Hair follicle dermal papilla cell (primary cell): ENCODE measurements around the gene MOSPD3. TPM values are rescaled to one million over a fixed set of nuclear protein-coding genes. Genes with fewer than 3 reads are reported as not detected.

Experiments used
- small RNA-seq: library from RNA; depleted of rRNA; stranded (forward); fragments of <200 nt; gene quantifications from one replicate; pipeline ENCODE3, GENCODE V24; 2012
- total RNA-seq: library from RNA; depleted of rRNA; stranded (reverse); fragments of >200 nt; gene quantifications from 2 replicates; pipeline ENCODE4 v1.2.3, GENCODE V29; 2012

Gene MOSPD3
- total RNA-seq: 7.9 and 13.6 TPM in 2 replicates

GRCh38 chr7:100611983-100612729, at the start of gene MOSPD3:
MOSPD3 (plus strand) TSS chr7:100612540; CDS start chr7:100612792, 252 bp downstream.

GRCh38 chr7:100573691-100574361, 38.5 kb upstream of the MOSPD3 start, which contains the start of gene SAP25:
SAP25 (minus strand) TSS chr7:100573900; CDS start chr7:100573742, 158 bp downstream.

GRCh38 chr7:100585511-100586265, 26.7 kb upstream of the MOSPD3 start, which contains the start of gene LRCH4:
LRCH4 (minus strand) TSS chr7:100586129; CDS start chr7:100586100, 29 bp downstream.

GRCh38 chr7:100586266-100587025, 25.9 kb upstream of the MOSPD3 start, which contains the start of gene FBXO24:
FBXO24 (plus strand) TSS chr7:100586328; CDS start chr7:100586626, 298 bp downstream.

GRCh38 chr7:100641463-100641859, 29.1 kb downstream of the MOSPD3 start, which contains the start of gene TFR2:
TFR2 (minus strand) TSS chr7:100641552; CDS start chr7:100641509, 43 bp downstream.

GRCh38 chr7:100655908-100656674, 43.8 kb downstream of the MOSPD3 start, which contains the start of gene ACTL6B:
ACTL6B (minus strand) TSS chr7:100656448; CDS start chr7:100656354, 94 bp downstream.

Small RNA genes lying within 50 kb of the gene (small RNA-seq; reads per million reads assigned to genes)
- not detected for gene SAP25

Other genes starting within 250 kb of the MOSPD3 start
- gene PILRA, start 239.1 kb upstream of the MOSPD3 start, total RNA-seq: 0.36 TPM in 1 of 2 replicates, not detected in the other
- gene ZCWPW1, start 183.8 kb upstream of the MOSPD3 start, total RNA-seq: 1.6 and 2.1 TPM in 2 replicates
- 34.1 and 34.2 TPM in 2 replicates for gene MEPCE, start 182.7 kb upstream of the MOSPD3 start, total RNA-seq
- 11.5 and 15.4 TPM in 2 replicates for gene PPP1R35, start 176.0 kb upstream of the MOSPD3 start, total RNA-seq
- gene SPACDR, start 148.3 kb upstream of the MOSPD3 start, total RNA-seq: 0.32 TPM in 1 of 2 replicates, not detected in the other
- 28.4 and 31.6 TPM in 2 replicates for gene TSC22D4, start 133.3 kb upstream of the MOSPD3 start, total RNA-seq
- gene NYAP1, start 128.6 kb upstream of the MOSPD3 start, total RNA-seq: 3.0 and 4.7 TPM in 2 replicates
- gene AGFG2, start 73.3 kb upstream of the MOSPD3 start, total RNA-seq: 14.2 and 15.6 TPM in 2 replicates
- not detected in 2 replicates for gene SAP25, start 38.6 kb upstream of the MOSPD3 start, total RNA-seq
- 22.1 and 28.4 TPM in 2 replicates for gene LRCH4, start 26.4 kb upstream of the MOSPD3 start, total RNA-seq
- gene FBXO24, start 26.2 kb upstream of the MOSPD3 start, total RNA-seq: 0.32 and 1.2 TPM in 2 replicates
- 254 and 321 TPM in 2 replicates for gene PCOLCE, start 10.2 kb upstream of the MOSPD3 start, total RNA-seq
- gene TFR2, start 29.0 kb downstream of the MOSPD3 start, total RNA-seq: 0.49 and 1.1 TPM in 2 replicates
- gene ACTL6B, start 43.9 kb downstream of the MOSPD3 start, total RNA-seq: not detected in 2 replicates
- 108 and 144 TPM in 2 replicates for gene GNB2, start 61.2 kb downstream of the MOSPD3 start, total RNA-seq
- 22.8 and 26.9 TPM in 2 replicates for gene GIGYF1, start 81.7 kb downstream of the MOSPD3 start, total RNA-seq
- 23.5 and 23.7 TPM in 2 replicates for gene POP7, start 93.6 kb downstream of the MOSPD3 start, total RNA-seq
- gene EPO, start 107.9 kb downstream of the MOSPD3 start, total RNA-seq: not detected in 2 replicates
- not detected in 2 replicates for gene ZAN, start 121.1 kb downstream of the MOSPD3 start, total RNA-seq
- gene EPHB4, start 215.0 kb downstream of the MOSPD3 start, total RNA-seq: 111 and 120 TPM in 2 replicates
- gene SLC12A9, start 240.2 kb downstream of the MOSPD3 start, total RNA-seq: 29.4 and 30.2 TPM in 2 replicates